Measurements from ENCODE around the gene LCN10.
A peak's percentile ranks its signal among the peaks of the same experiment; 100 is the strongest.
"Not testable (repeated sequence)": the region's sequence is repeated elsewhere in the genome, so short reads cannot be mapped to it uniquely, and the experiment has no call there.

The LCN10 gene

GRCh38 chr9:136761545-136761981 is 18.8 kb upstream of the LCN10 start:
- Histone ChIP-seq H3K36me3 (ENCODE audit: control insufficient read depth, insufficient read depth, low read length) (no peaks in the 10 kb centered on the region), H3K4me3 (replicated peaks; ENCODE audit: low read depth, low read length) (no peak overlapping the region), H3K27me3 (replicated peaks; ENCODE audit: control insufficient read depth, insufficient read depth, low read length) (no peaks in the 10 kb centered on the region)
- DNase-seq (ENCODE audit: extremely low read depth, insufficient read length): no peak
- TF ChIP-seq CTCF (IDR thresholded peaks at IDR 0.05; ENCODE audit: insufficient read depth, low read length, poor library complexity, severe bottlenecking): no peak

GRCh38 chr9:136760834-136761544 is 18.2 kb upstream of the LCN10 start:
- H3K27me3 ChIP-seq (replicated peaks; ENCODE audit: control insufficient read depth, insufficient read depth, low read length); H3K36me3 ChIP-seq (ENCODE audit: control insufficient read depth, insufficient read depth, low read length); DNase-seq (ENCODE audit: extremely low read depth, insufficient read length); H3K4me3 ChIP-seq (replicated peaks; ENCODE audit: low read depth, low read length): not testable (repeated sequence)
- peak; percentile 77 for TF ChIP-seq CTCF (IDR thresholded peaks at IDR 0.05; ENCODE audit: insufficient read depth, low read length, poor library complexity, severe bottlenecking)

GRCh38 chr9:136760424-136760823 is 17.7 kb upstream of the LCN10 start:
- Histone ChIP-seq H3K4me3 (replicated peaks; ENCODE audit: low read depth, low read length) (no peak overlapping the region), H3K27me3 (replicated peaks; ENCODE audit: control insufficient read depth, insufficient read depth, low read length) (no peaks in the 10 kb centered on the region), H3K36me3 (ENCODE audit: control insufficient read depth, insufficient read depth, low read length) (no peaks in the 10 kb centered on the region)
- DNase-seq (ENCODE audit: extremely low read depth, insufficient read length): no peak
- TF ChIP-seq CTCF (IDR thresholded peaks at IDR 0.05; ENCODE audit: insufficient read depth, low read length, poor library complexity, severe bottlenecking): no peak

- H3K4me3 ChIP-seq (replicated peaks; ENCODE audit: low read depth, low read length): no peak overlapping the region
- no peaks in the 10 kb centered on the region for H3K27me3 ChIP-seq (replicated peaks; ENCODE audit: control insufficient read depth, insufficient read depth, low read length)
- TF ChIP-seq CTCF (IDR thresholded peaks at IDR 0.05; ENCODE audit: insufficient read depth, low read length, poor library complexity, severe bottlenecking): no peak
- H3K36me3 ChIP-seq (ENCODE audit: control insufficient read depth, insufficient read depth, low read length): no peaks in the 10 kb centered on the region
- no peak for DNase-seq (ENCODE audit: extremely low read depth, insufficient read length)
Observed at GRCh38 chr9:136759436-136760325, 16.9 kb upstream of the LCN10 start.

- no peak overlapping the region for H3K4me3 ChIP-seq (replicated peaks; ENCODE audit: low read depth, low read length)
- no peaks in the 10 kb centered on the region for H3K36me3 ChIP-seq (ENCODE audit: control insufficient read depth, insufficient read depth, low read length)
- DNase-seq (ENCODE audit: extremely low read depth, insufficient read length): no peak
- TF ChIP-seq CTCF (IDR thresholded peaks at IDR 0.05; ENCODE audit: insufficient read depth, low read length, poor library complexity, severe bottlenecking): no peak
- H3K27me3 ChIP-seq (replicated peaks; ENCODE audit: control insufficient read depth, insufficient read depth, low read length): no peaks in the 10 kb centered on the region
Observed at GRCh38 chr9:136759001-136759400, 16.3 kb upstream of the LCN10 start.
